HK-2 (cell line): ENCODE results near the gene CLRN3.

Experiments used
- DNase-seq: peaks from one replicate; pipeline ENCODE4 v3.0.0-alpha.2; 2018; ENCODE audit not compliant: unreplicated experiment

The CLRN3 gene

GRCh38 chr10:127848226-127848625 lies 44.5 kb downstream of the CLRN3 start:
- DNase-seq: no peak

- DNase-seq: no peak
Measured at GRCh38 chr10:127845756-127846155, 47.0 kb downstream of the CLRN3 start.

GRCh38 chr10:127840884-127841283 lies 51.9 kb downstream of the CLRN3 start:
- no peak for DNase-seq

GRCh38 chr10:127836966-127837365 lies 55.8 kb downstream of the CLRN3 start:
- DNase-seq: no peak

- no peak for DNase-seq
Measured at GRCh38 chr10:127836176-127836575, 56.6 kb downstream of the CLRN3 start.

- DNase-seq: no peak
Measured at GRCh38 chr10:127834791-127835190, 58.0 kb downstream of the CLRN3 start.

GRCh38 chr10:127834221-127834620 lies 58.5 kb downstream of the CLRN3 start:
- DNase-seq: no peak

GRCh38 chr10:127833804-127834203 lies 58.9 kb downstream of the CLRN3 start:
- no peak for DNase-seq

- no peak for DNase-seq
Measured at GRCh38 chr10:127832501-127832900, 60.2 kb downstream of the CLRN3 start.

- no peak for DNase-seq
Measured at GRCh38 chr10:127830414-127830813, 62.3 kb downstream of the CLRN3 start.
